ENCODE measurements around the gene ZDHHC15.
"Not testable (repeated sequence)": the region's sequence is repeated elsewhere in the genome, so short reads cannot be mapped to it uniquely, and the experiment has no call there.

The ZDHHC15 gene

DNA sequence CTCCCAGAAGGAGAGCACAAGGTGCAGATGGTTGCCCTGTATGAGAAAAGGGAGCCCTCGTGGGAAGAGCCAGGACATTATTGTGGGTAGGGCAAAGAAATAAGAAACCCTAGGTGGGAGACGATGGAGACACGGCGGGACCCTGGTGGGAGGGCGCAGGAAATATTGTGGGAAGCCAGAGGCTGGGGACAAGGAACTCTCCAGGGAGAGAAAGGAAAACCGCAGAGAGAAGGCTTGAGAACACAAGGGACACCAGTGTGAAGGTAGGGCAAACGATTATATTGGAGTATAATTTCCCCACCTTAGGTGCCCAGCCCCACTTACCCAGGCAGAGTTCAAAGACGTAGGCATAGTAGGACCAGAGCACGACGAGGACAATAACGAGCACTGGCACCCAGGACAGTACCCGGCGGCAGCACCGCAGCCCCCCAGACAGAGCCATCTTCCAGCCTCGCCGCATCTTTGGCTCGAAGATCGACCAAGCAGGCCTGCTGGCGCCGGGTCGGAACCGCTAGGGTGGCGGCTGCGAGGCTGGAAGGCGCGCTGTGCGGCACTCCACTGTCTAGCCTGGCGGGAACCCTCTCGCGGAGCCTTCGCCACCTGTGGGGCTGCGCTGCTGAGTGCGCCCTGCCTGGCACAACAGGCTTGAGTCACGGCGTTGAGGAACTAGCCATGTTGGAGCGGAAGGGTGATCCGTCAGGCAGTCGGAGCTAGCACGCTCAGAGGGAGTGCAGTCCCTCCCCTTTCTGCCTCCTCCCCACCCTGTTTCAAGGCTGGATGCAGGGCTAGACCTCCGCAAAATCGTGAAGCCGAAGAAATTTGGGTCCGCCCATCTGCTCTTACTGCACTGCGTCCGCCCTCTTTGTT is at the start of gene ZDHHC15:
Gene ZDHHC15, minus strand, starts transcription at position 473 of the 867 bp plus-strand sequence. Its CDS starts 13 bp downstream, at position 460.
- peak; percentile 30 for DNase-seq (ENCODE audit: low spot score)

DNA sequence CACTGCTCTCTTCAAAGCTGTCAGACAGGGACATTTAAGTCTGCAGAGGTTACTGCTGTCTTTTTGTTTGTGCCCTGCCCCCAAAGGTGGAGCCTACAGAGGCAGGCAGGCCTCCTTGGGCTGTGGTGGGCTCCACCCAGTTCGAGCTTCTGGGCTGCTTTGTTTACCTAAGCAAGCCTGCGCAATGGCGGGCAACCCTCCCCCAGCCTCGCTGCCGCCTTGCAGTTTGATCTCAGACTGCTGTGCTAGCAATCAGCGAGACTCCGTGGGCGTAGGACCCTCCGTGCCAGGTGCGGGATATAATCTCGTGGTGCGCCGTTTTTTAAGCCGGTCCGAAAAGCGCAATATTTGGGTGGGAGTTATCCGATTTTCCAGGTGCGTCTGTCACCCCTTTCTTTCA is 37.7 kb upstream of the ZDHHC15 start:
- DNase-seq (ENCODE audit: low spot score), result not testable (repeated sequence)

DNA sequence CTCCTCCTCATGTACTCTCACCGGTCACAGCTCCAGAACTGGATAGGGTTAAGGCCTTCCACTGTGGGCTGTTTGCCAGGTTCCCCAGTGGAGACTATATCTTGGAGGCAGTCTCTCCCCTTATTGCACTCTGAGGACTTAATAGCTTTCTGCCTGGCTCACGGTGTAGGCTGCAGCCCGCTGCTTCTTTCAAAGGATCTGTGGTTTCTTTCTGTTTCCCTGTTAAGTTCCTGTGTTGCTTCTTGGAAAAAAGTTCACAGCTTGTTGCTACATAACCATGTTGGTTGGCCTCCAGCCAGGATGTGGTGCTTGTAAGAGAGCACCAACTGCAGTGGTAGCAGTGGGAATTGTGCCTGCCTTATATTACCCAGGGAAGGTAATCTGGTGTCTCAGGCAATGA is 24.9 kb upstream of the ZDHHC15 start:
- DNase-seq (ENCODE audit: low spot score), result no peak

DNA sequence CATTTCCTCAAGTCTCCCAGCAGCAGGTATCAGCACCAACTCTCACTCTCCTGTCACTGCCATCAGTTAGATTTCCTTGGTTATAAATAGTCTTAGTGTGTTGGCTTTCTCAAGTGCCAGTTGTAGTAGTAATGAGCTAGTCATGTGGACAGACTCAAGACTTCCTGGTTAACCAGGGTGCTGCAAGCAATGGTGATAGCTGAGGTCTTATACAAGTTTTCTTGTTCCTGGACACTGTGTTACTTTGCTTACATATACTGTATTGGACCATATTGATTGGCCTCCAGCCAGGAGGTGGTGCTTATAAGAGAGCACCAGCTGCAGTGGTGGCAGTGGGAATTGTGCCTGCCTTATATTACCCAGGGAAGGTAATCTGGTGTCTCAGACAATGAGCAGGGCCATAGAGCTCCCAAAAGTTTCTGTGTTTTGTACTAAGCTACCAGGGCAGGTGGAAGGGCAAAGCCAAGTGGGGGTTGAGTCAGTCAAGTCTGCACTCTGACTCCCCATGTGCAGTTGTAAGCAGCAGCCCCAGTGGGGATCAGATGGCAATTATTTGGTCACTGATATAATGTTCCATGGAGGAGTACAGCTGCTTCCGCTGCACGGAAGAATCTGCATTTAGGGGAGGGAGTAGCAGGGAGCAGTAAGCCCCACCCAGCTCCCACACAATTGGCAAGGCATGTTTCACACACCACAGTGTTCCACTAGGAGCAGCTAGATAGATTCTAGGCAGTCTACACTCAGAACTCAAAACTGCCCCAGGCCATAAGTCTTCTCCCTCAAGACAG is 24.1 kb upstream of the ZDHHC15 start:
- no peak for DNase-seq (ENCODE audit: low spot score)

GRCh38 chrX:75544786-75545185 is 21.9 kb upstream of the ZDHHC15 start:
- no peak for DNase-seq (ENCODE audit: low spot score)

DNA sequence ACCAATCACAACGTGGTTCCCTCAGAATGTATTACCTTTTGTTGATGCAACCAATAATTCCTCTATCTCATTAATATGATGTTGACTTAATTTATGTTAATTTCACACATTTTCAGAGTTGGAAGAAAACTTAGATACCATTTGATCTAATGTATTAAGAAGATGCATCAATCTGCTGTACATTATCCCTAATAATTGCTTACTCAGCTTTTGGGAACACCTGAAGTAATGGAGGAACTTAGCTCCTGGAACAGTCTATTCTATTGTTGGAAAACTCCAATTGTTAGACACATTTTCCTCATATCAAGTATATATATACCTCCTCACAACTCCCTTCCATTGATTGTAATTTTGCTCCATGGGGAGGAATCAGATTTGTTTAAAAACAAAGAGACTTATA is 38.9 kb downstream of the ZDHHC15 start:
- no peak for DNase-seq (ENCODE audit: low spot score)

DNA sequence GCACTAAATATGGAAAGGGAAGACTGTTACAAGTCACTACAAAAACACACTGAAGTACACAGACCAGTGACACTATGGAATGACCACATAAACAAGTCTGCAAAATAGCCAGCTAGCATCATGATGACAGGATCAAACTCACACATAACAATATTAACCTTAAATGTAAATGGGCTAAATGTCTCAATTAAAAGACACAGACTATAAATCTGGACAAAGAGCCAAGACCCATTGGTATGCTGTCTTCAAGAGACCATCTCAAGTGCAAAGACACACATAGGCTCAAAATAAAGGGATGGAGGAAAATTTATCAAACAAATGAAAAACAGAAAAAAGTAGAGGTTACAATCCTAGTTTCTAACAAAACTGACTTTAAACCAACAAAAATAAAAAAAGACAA is 61.1 kb downstream of the ZDHHC15 start:
- not testable (repeated sequence) for DNase-seq (ENCODE audit: low spot score)

- DNase-seq (ENCODE audit: low spot score), result no peak
Observed at GRCh38 chrX:75421688-75422230, 101.1 kb downstream of the ZDHHC15 start.

DNA sequence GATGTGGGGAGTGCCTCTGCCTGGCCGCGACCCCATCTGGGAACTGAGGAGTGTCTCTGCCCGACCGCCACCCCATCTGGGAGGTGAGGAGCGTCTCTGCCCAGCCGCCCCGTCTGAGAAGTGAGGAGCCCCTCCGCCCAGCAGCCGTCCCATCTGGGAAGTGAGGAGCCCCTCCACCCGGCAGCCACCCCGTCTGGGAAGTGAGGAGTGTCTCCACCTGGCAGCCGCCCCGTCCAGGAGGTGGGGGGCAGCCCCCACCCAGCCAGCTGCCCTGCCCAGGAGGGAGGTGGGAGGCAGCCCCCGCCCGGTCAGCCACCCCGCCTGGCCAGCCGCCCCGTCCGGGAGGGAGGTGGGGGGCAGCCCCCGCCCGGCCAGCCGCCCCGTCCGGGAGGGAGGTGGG is 115.7 kb downstream of the ZDHHC15 start:
- DNase-seq (ENCODE audit: low spot score), result not testable (repeated sequence)

- DNase-seq (ENCODE audit: low spot score), result no peak
Observed at GRCh38 chrX:75390470-75390869, 132.4 kb downstream of the ZDHHC15 start.

DNA sequence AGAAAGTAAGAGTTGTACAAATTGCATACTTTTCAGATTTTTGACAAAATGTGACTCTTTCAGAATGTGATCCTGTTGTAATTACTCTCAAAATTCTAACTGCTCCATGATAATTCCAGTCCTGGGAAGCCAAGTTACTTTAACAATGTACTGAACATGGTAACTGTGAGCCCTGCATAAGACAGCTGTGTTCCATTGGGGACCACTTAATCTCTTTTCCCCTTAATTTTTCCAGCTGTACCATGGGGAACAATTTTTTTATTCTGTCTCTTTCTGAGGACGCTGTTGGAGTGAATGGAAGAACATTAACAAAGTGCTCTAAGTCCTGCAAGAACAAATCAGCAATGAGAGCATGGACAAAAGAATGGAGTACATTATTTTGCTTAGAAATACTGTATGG is 153.1 kb downstream of the ZDHHC15 start:
- no peak for DNase-seq (ENCODE audit: low spot score)

- DNase-seq (ENCODE audit: low spot score), result no peak
Observed at GRCh38 chrX:75366861-75367260, 156.0 kb downstream of the ZDHHC15 start.

DNA sequence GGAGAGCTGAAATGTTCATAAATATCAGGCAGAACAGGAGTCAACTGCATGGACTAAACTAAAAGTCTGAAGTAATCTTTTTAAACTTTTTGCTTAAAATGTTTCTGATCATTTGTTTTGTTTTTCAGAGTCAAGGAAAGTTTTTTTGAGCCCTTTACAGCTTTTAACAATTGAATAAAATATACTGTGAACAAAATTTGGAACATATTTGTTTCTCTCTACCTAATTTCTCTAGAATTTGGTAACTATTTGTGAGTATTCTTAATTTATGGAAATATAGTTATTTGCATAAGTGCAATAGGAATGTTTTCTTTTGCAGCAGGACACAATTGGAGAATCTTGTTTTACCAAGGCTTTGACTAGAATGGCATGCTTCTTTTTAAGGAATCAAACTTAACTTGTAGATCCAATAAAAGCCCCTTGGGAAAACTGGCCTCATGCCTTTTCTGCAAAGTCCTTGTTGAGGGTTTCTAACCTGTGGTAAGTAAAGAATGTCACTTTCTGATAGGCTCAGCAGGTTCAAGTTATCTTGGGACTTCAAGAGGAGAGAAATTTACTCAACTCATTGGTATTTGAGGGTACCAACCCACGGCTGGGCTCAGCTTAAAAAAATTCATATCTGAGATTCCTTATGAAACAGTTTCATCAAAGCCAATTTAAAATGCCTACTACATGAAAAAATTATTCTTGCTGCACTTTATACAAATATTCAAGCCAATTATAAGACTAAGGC is 157.4 kb downstream of the ZDHHC15 start:
- DNase-seq (ENCODE audit: low spot score), result no peak

DNA sequence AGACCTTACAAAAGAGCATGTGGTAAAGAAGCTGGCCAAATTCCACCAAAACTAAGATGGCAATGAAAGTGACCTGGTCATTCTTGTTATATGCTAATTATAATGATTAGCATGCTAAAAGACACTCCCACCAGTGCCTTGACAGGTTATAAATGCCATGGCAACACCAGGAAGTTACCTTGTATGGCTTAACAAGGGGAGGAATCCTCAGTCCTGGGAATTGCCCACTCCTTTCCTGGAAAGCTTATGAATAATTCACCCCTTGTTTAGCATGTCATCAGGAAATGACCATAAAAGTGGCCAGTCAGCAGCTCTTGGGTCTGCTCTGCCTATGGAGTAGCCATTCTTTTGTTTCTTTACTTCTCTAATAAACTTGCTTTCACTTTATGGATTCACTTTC is 161.0 kb downstream of the ZDHHC15 start:
- DNase-seq (ENCODE audit: low spot score), result no peak

DNA sequence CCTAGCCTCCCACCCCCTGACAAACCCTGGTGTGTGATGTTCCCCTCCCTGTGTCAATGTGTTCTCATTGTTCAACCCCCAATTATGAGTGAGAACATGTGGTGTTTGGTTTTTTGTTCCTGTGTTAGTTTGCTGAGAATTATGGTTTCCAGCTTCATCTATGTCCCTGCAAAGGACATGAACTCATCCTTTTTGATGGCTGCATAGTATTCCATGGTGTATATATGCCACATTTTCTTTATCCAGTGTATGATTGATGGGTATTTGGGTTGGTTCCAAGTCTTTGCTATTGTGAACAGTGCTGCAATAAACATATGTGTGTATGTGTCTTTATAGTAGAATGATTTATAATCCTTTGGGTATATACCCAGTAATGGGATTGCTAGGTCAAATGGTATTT is 174.2 kb downstream of the ZDHHC15 start:
- DNase-seq (ENCODE audit: low spot score), result not testable (repeated sequence)

DNA sequence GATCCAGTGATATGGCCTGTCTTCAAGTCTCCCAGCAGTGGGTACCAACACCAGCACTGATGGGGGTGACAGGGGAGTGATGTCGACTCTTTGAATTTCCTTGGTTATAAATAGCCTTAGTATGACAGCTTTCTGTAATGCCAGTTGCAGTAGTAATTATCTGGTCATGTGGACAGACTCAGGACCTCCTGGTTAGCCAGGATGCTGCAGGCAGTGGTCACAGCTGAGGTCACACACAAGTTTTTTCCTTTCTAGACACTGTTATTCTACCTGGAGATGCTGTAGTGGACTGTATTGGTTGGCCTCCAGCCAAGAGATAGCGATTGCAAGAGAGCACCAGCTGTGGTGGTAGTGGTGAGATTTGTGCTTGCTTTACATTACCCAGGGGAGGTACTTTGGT is 185.3 kb downstream of the ZDHHC15 start:
- no peak for DNase-seq (ENCODE audit: low spot score)

GRCh38 chrX:75335127-75335458 is 187.7 kb downstream of the ZDHHC15 start:
- no peak for DNase-seq (ENCODE audit: low spot score)

DNA sequence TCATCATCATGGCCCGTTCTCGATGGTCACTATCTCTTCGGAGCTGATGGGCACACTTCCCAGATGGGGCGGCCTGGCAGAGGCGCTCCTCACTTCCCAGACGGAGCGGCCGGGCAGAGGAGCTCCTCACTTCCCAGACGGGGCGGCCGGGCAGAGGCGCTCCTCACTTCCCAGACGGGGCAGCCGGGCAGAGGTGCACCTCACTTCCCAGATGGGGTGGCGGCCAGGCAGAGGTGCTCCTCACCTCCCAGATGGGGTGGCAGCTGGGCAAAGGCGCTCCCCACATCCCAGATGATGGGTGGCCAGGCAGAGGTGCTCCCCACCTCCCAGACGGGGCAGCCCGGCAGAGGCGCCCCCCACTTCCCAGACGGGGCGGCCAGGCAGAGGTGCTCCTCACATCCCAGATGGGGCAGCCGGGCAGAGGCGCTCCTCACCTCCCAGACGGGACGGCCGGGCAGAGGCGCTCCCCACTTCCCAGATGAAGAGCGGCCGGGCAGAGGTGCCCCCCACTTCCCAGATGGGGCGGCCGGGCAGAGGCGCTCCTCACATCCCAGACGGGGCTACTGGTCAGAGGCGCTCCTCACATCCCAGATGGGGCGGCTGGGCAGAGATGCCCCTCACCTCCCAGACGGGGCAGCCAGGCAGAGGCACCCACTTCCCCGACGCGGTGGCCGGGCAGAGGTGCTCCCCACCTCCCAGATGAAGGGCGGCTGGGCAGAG is 188.3 kb downstream of the ZDHHC15 start:
- not testable (repeated sequence) for DNase-seq (ENCODE audit: low spot score)

- DNase-seq (ENCODE audit: low spot score), result no peak
Observed at GRCh38 chrX:75327607-75328006, 195.2 kb downstream of the ZDHHC15 start.
